HG03097 (cell line): ENCODE data around the gene EGF.
A peak's percentile ranks its signal among the peaks of the same experiment; 100 is the strongest.
"Not testable (repeated sequence)": the region's sequence is repeated elsewhere in the genome, so short reads cannot be mapped to it uniquely, and the experiment has no call there.

Source experiments
- ATAC-seq: cut with Tn5 transposase; IDR thresholded peaks from one replicate; pipeline ENCODE4 v1.9.1; 2021; ENCODE audit not compliant: unreplicated experiment, low FRiP score

The EGF gene

DNA sequence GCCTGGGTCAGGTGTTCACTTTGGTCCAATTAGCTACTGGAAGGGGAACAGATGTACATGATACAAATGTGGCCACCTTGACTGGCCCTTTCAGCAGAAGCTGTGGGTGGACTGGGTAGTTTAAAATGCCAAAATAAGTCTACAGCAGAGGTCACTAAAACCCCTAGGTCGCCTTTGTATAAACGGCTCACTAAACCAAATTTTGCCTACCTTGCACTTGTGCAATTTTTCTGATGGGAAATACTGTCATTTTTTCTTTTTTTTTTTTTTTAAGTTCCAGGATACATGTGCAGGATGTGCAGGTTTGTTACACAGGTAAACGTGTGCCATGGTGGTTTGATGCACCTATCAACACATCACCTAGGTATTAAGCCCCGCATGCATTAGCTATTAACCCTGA lies 109.8 kb downstream of the EGF start:
- ATAC-seq: no peak

DNA sequence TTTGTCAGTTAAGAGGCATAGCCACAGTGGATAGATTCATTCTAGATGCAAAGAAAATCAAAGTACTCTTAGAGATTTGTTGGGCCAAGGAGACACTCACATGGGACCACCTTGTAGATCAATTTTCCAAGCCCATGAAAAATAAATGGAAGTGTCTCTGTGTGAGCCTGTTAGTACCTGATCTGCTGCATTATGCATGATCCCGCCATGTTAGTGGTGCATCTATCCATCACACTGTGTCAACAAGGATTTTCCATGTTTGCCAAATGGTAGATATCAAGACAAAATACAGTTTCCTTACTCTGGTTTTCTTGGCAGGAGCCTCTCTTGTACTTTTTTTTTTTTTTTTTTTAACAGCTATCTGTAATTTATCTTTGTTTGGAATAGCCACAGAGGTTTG lies 112.4 kb downstream of the EGF start:
- ATAC-seq: no peak

DNA sequence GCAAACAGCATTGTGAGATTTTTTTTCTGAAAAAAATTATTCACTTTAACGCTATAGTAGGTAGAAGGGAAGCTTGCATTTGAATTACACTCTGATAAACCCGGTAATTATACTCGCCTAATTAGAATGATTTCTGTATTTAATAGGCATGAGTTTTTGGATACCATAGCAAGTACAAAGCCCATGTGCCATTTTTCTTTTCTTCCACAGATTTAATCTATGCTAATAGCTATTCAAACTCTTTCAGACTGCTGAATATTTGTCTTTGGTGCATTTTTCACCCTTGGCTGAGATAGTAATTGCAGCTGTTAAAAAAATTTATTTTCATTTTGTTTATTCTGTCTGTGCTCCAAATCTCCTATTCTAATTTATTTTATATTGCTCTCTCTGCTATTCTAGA lies 113.0 kb downstream of the EGF start:
- ATAC-seq: no peak

DNA sequence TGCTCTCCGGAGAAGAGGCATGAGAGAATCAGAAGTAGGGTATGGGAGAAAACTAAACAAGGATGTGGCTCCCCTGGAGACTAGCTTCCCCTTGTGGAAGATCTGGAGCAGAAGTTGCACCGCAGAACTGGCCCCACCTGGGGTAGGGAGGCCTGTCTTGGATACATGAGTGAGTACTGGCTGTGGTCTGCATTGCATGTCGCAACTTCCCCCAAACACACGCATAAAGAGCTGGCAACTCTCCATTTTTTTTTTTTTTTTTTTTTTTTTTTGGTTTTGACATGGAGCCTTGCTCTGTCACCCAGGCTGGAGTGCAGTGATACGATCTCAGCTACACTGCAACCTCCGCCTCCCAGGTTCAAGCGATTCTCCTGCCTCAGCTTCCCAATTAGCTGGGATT lies 119.9 kb downstream of the EGF start:
- ATAC-seq: no peak

DNA sequence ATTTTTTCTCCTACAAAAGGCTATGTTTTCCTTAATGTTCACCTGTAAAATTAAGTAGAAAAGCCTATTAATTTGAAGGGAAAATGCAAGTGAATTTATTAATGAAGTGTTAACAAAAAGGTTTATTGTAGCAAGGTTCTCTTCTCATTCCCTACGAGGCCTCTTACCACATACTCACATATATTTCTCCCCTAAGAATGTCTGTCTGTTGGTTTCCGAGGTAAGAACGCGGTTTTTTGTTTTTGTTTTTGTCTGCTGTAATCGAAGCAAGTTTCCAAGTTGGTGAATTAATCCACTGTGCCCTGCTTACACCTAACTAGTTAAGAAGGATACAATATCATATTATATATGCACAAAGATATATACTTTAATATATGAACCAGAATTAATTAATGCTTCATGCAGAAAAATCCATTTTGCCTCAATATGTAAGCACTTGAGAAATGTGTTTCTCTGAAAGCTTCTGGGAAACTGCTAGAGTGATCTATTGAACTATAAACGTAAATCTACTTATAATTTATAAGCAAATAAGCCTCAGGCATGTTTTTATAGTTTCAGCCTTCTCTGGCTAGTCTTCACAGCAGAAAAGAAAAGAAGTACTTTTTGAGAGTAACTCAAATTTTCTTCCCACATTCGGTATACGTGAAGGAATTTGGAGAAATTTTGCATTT lies 120.8 kb downstream of the EGF start:
- ATAC-seq: no peak

DNA sequence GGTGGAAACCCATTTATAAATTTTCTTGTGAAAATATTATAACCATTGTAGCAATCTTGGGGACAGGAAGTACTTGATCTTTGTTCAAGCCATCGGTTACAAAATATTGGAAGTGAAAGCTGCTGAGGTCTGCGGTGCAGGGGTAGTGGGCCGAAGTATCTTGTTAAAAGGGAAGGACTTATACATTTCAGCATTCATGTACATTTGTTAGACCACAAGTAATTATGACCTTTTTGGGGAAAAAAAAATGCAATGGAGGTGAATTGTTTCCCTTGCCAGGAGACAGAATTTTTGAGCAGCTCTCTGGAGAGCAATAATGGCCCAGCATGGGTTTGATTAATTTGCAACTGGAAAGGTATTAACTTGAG lies 121.3 kb downstream of the EGF start:
- peak; percentile 88 for ATAC-seq

DNA sequence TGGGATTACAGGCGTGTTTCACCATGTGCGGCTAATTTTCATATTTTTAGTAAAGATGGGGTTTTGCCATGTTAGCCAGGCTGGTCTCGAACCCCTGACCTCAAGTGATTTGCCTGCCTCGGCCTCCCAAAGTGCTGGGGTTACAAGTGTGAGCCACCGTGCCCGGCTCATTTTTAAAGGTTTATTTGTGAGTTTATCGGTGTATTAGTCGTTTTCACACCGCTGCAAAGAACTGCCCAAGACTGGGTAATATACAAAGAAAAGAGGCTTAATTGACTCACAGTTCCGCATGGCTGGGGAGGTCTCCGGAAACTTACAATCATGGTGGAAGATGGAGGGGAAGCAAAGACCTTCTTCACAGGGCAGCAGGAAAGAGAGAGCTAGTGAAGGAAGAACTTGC lies 126.5 kb downstream of the EGF start:
- not testable (repeated sequence) for ATAC-seq

DNA sequence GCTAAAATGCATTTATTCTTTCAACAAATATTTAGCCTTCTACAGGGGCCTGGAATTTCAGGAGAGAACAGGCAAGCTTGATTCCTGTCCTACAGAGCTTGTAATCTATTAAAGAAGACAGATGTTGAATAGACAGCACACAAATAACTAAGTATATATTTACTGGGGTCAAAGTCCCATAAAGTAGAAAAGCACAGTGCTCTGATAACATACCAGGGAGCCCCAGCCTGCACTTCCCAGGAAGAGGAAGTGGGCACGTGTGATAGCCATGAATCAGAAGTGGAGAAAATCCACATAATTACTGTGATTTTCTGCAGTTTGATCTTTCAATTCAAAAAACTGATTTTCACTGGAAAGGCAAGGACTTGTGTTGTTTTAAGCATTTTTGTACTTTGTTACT lies 129.1 kb downstream of the EGF start:
- no peak for ATAC-seq

DNA sequence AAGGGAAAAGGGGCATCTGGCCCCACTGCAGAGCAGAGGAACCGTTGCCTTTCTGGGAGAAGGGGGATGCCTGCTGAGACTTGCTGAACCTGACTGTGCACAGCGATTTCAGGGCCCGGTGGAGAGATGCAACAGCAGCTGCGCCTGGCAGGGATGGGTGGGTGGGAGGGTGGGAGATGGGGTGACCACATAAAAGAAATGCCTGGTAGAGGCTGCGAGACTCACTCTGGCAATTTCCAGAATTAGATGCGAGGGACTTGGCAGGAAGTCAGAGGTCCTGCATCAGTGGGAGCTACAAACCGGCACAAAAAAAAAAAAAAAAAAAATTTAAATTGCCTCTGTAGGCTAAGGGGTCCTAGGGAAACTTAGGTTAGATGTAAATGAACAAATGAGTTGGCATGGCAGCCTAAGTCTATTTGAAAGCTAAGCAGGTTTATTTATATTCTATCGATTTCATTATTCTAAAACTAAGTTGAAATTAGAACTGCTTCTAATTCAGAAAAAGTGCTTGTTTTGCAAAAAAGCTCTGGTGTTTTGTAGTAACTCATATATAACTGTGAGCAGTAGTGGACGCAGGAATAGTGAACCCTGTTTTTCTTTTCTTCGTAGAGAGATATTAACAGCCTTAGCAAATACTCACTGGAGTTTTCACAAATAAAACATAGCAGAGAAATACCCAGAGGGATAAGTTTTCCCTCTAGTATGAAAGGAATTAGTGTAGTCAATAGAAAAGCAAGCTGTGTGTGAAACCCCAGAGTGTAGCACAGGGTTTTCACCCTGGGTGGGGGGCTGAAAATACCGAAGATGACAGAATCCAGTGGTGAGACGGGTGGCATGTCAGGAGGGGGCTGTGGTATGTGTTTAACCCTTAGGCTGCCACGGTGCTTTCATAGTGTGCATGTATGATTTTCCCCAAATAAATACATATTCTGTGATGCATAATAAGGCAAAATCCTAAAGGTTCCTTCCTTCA lies 130.1 kb downstream of the EGF start:
- ATAC-seq: no peak

DNA sequence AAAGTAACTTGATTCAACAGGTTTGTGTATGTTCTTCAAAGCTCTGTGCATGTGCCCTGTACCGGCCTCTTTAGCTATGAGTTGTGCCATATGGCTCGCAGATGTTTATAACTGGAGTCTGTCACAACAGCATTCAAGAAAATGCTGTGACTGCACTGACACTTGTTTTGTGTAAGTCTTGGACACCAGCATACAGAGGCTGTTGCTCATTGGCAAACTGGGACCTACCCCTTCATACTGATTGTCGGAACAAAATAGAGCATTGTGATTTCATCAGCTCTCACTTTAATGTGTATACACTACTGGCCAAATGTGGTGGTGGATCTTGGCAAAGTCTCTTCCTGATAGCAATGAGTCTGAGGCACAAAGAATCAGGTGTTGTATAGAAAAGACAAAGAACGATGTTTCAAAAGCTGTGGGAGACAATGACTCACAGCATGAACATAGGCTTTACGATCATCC lies 133.9 kb downstream of the EGF start:
- no peak for ATAC-seq

DNA sequence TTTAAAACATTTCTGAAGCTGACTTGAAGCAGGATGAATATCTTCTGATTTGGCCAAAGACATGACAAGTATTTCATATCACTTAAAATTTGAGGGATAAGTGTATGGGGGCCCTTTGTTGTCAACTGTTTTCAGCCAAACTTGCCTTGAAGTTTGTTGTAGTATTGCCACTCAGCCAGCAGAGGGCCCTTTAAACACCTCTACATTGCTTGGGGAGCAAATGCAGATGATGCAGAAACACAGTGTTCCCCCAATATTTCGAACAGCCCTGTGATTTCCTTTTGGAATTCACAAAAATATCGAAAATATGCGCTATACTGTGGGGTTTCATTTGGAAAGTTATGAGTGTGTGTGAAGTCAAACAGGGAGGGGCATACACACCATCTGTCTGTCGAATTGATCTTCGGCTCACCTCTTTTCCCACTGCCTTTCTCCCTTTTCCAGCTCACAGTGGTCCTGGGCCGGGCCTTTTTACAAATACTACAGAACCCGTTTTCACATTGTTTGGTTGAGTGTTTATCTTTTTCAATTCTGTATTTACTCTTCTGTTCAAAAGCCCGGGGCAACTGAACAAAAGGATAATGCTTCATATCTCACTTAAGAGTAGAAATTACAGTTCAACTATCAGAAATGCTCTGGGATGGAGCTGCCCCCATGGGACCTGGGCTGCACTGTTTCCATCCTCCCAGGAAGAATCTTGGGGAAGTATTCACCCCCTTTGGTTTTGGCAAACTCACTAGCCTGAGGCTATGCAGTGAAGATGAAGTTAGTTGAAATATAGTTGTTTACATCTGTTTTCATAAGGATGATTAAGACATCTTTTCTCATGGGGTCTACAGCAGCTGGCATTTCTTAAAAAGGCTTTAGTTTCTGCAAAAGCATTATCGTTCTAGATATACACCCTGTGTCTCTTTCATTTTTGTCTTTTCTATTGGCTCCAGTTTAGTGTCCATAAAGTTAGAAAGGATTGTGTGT lies 137.6 kb downstream of the EGF start:
- peak; percentile 53 for ATAC-seq

DNA sequence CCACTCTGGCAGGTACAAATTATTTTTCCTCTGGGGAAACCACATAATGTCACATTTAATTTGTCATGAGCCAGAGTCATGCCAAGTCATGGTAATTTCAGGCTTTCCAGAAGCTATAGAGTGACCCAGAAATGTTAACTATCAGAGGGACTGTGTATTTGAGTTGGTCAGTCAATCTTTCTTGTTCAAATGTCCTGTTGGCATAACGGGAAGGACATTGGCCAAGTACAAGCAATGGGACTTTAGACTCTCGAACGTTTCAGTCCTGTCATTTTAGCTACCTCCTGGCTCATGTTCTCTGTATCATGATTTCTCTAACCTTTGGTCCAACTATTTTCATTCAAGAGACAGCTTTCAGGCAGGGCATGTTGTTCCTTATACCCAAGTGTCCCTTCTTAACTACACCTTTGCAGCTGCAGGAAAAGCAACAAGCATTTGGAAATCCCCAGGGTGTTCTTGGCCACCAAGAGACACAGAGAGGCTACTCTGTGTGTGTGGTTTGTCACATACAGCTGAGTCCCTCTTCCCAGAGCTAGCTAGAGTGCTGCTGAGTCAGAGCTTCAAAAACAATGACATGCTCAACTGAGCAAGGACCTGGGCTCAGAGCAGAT lies 142.6 kb downstream of the EGF start:
- peak; percentile 71 for ATAC-seq

DNA sequence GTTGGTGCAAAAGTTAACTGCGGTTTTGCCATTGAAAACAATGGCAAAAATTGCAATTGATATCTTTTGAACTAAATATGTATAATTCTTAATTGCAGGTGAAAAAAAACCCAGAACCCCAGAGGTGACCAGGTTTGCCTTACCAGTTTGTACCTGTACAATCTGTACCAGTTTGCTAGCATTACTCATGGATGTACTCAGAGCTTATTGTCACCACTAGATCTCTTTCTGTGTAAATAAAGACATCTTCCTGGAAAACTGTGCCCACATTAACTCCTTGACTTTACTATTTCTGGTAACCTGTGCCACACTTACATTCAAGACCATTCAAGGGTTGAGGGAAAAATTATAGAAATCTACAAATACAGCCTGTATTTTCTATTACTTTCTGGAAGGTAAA lies 146.0 kb downstream of the EGF start:
- ATAC-seq: no peak

DNA sequence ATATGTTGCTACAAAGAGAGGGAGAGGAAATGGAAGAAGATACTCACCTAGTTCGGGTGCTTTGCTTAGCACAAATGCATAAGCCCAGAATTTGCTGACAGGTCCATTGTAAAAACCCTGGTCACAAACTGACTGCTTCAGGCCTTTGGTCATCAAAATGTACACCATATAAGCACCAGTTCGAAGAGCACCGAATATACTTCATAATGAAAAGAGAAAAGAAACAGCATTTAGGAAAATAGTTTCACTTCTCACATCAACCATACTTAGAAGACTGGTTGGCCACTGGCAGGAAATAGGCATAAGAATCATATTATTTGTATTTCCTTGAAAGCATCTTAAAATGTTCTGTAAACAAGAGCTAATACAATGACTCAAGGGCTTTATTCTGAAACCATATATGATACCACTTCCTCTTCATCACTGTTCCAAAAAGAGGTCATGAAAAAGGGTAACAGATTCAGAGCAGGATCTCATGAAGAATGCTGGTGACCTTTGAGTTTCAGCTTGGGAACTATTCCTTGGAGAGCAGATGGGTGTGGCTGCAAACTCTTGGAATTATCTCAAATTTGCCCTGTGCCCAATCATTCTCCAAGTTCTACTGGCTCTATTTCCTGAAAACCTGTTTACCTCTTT lies 147.0 kb downstream of the EGF start:
- peak; percentile 75 for ATAC-seq

DNA sequence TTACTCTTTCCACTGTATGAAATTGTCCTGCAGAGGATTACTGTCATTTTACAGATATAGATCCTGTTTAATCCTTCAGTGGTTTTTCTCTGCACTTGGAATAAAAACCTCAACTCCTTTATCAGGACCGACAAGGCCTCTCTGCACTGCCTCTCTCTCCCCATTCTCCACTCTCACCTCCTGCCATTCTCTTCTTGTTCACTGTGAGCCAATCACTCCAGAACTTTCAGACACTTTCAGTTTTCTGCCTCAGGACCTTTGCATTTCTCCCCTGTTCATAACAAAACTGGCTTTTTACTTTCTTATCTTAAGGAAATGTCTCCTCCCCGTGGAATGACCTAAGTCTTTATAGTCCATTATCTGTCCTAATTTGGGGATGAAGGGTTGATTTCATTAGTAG lies 148.4 kb downstream of the EGF start:
- no peak for ATAC-seq
